Mammary epithelial cell (primary cell): Measurements from ENCODE around the gene ROBO1.

Source experiments
- EZH2 ChIP-seq: IDR thresholded peaks from 2 replicates; pipeline ENCODE4 v1.6.1; 2012; ENCODE audit warnings: low read length, inconsistent platforms, borderline replicate concordance
- TF ChIP-seq, protein P1 (sequence below), 2 donors: IDR thresholded peaks in 1 of 2; conservative IDR thresholded peaks in 1 of 2; 2 replicates each; pipeline ENCODE4 v1.5.1; 2011 to 2012; ENCODE audit warnings: inconsistent platforms in 2 of 2, low read length in 2 of 2, mild to moderate bottlenecking in 2 of 2, control low read depth in 1 of 2, low read depth in 1 of 2; ENCODE audit not compliant: insufficient read depth in 1 of 2; ENCODE audit errors: extremely low read depth in 1 of 2

DNA sequence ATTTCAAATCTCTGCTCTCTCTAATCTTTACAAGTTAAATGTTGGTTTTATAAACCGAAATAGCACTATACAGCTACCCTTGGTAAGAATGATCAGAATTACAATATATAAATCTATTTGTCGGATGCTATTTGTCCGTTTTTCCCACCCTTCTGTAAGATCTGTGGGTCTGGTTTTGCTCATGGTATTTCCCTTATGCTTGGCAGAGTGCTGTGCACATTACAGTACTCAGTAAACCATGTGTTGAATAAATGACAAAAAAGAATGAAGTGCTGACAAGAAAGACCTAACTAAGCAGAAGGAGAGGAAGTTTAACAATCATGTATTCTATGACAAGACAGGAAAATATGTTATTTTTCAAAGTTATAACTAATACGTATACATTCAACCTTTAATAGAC lies 827.2 kb downstream of the ROBO1 start:
- TF ChIP-seq, protein P1, sequence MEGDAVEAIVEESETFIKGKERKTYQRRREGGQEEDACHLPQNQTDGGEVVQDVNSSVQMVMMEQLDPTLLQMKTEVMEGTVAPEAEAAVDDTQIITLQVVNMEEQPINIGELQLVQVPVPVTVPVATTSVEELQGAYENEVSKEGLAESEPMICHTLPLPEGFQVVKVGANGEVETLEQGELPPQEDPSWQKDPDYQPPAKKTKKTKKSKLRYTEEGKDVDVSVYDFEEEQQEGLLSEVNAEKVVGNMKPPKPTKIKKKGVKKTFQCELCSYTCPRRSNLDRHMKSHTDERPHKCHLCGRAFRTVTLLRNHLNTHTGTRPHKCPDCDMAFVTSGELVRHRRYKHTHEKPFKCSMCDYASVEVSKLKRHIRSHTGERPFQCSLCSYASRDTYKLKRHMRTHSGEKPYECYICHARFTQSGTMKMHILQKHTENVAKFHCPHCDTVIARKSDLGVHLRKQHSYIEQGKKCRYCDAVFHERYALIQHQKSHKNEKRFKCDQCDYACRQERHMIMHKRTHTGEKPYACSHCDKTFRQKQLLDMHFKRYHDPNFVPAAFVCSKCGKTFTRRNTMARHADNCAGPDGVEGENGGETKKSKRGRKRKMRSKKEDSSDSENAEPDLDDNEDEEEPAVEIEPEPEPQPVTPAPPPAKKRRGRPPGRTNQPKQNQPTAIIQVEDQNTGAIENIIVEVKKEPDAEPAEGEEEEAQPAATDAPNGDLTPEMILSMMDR (conservative IDR thresholded peaks at IDR 0.05 in 1 of 2, IDR thresholded peaks at IDR 0.05 in 1 of 2; ENCODE audit: extremely low read depth in 1 of 2, insufficient read depth in 1 of 2, low read depth in 1 of 2, low read length in 2 of 2), result no peak
- no peak for TF ChIP-seq EZH2
